Urothelium cell line (cell line): ENCODE data around the gene NEURL2.
A peak's percentile ranks its signal among the peaks of the same experiment; 100 is the strongest.
"Not testable (repeated sequence)": the region's sequence is repeated elsewhere in the genome, so short reads cannot be mapped to it uniquely, and the experiment has no call there.

ENCODE experiments used
- DNase-seq: peaks from one replicate; pipeline ENCODE4 v3.0.0; 2011; ENCODE audit warnings: low spot score, mixed read lengths
- FAIRE-seq: peaks from 2 replicates; lab custom pipeline; 2011; peaks lifted over from hg19 to GRCh38; lab: Jason Lieb, UNC

Gene NEURL2

GRCh38 chr20:45901332-45901731 is 10.3 kb upstream of the NEURL2 start:
- not testable (repeated sequence) for FAIRE-seq, DNase-seq

GRCh38 chr20:45899046-45899835 is 8.2 kb upstream of the NEURL2 start:
- FAIRE-seq = no peak

GRCh38 chr20:45898285-45898684 is 7.3 kb upstream of the NEURL2 start:
- DNase-seq = no peak
- FAIRE-seq = no peak

More at GRCh38 chr20:45899046-45899835, 8.2 kb upstream of the NEURL2 start:
- DNase-seq = no peak

GRCh38 chr20:45897692-45898091 is 6.7 kb upstream of the NEURL2 start:
- FAIRE-seq (no peak), DNase-seq (no peak)

GRCh38 chr20:45897289-45897688 is 6.3 kb upstream of the NEURL2 start:
- no peak for FAIRE-seq
- DNase-seq = no peak

- DNase-seq = no peak
- FAIRE-seq = no peak
Measured at GRCh38 chr20:45896641-45897161, 5.7 kb upstream of the NEURL2 start.

- DNase-seq = no peak
- FAIRE-seq = no peak
Measured at GRCh38 chr20:45894797-45895196, 3.8 kb upstream of the NEURL2 start.

- FAIRE-seq (no peak), DNase-seq (no peak)
Measured at GRCh38 chr20:45893831-45894230, 2.8 kb upstream of the NEURL2 start.

- DNase-seq = no peak
- FAIRE-seq = no peak
Measured at GRCh38 chr20:45892828-45893500, 2.0 kb upstream of the NEURL2 start.

- FAIRE-seq (no peak), DNase-seq (peak; percentile 63)
Measured at GRCh38 chr20:45892049-45892825, 1.2 kb upstream of the NEURL2 start.

GRCh38 chr20:45890077-45890984 is 677 bp downstream of the NEURL2 start:
- DNase-seq (peak; percentile 79), FAIRE-seq (no peak)

GRCh38 chr20:45888681-45889080 is 2.3 kb downstream of the NEURL2 start:
- DNase-seq (no peak), FAIRE-seq (no peak)

- DNase-seq = no peak
- no peak for FAIRE-seq
Measured at GRCh38 chr20:45887346-45887715, 3.7 kb downstream of the NEURL2 start, which contains the start of gene SPATA25. TSS of gene SPATA25 (minus strand) at chr20:45887622. CDS start at chr20:45887590, 32 bp downstream.

GRCh38 chr20:45886590-45887345 is 4.2 kb downstream of the NEURL2 start:
- FAIRE-seq (no peak), DNase-seq (no peak)

GRCh38 chr20:45883100-45883469 is 7.9 kb downstream of the NEURL2 start:
- DNase-seq = no peak
- FAIRE-seq = no peak

GRCh38 chr20:45882469-45883099 is 8.4 kb downstream of the NEURL2 start:
- DNase-seq = no peak
- no peak for FAIRE-seq

- peak; percentile 92 for FAIRE-seq
Measured at GRCh38 chr20:45880988-45881788, 9.8 kb downstream of the NEURL2 start, which contains the start of gene ZSWIM1. TSS of gene ZSWIM1 (plus strand) at chr20:45881227. CDS start at chr20:45882593, 1,366 bp downstream.

More at GRCh38 chr20:45880988-45881788, 9.8 kb downstream of the NEURL2 start, which contains the start of gene ZSWIM1:
- DNase-seq = peak; percentile 100
